DMS53 treated with DMSO at 0.1 percent for 48 hours (cell line): ENCODE results near the gene DSCAML1.
A peak's percentile ranks its signal among the peaks of the same experiment; 100 is the strongest.

Experiments
- DNase-seq: peaks from one replicate; lab custom pipeline; 2025; ENCODE audit not compliant: unreplicated experiment; lab: John Stamatoyannopoulos, UW

The DSCAML1 gene

DNA sequence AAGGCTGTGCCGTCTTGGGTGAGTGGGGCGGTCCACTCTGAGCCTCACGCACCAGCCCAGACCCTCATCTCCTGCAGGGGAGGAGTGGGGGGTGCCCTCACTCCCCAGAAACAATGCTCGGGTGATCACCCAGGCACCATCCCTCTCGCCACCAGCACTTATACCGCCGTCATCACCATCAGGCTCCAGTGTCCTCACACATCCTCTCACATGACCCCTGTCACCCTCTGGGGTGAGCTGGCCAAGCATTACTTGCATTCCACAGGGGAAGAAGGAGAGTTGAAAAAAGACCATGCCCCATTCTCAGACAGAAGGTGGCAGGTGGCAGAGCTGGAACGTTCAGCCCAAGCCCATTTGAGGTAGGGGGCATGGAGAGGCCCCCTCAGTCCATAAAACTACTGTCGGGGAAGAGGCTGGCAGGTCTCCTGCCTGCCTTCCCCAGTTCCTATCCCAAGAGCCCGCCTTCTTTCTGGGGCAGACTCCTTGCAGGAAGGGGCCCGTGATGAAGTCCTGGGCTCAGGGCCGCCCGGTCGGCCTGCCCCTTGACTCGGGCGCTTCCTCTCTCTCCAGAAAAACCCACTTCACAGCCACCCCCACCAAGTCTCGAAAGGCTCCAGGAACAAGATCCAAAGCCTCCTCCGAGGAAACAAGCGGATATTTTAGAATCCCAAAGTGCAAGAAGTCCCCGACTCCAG lies 153.3 kb downstream of the DSCAML1 start:
- no peak for DNase-seq

DNA sequence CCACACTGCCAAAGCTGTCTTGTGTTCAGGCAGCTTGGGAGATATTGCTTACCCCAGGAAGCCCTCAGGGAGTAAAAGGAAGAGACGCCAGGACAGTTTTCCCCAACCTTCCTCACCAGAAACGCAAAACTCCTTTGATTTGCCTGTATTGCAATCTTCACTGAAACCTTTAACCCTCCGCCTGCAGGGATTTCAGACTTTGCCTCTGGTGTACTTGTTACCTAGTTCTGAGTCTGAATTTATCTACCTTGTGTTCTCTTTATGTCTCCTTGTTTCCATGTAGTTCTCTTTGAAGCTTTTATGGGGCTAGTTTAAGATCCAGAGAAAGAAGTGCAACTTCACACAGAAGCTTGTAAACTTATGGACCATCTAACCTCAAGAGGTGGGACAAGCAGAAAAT lies 154.2 kb downstream of the DSCAML1 start:
- DNase-seq: no peak

DNA sequence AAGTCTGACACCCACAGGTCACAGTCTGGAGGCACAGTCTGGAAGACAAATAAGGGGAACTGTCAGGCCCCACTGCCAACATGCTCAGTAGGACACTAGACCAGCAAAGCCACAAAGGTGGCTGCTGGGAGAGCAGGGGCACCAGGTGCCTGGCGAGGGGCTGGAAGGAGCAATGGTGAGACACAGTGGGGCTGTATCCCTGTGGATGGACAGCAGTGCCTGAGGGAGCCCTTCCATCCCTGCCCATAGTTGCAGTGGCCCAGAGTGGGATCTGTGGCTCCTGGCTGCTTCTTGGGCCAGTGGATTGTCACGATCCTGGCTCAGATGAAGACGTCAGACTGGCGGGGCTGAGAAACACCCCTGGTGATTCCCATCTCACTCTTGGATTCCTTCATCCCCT lies 154.6 kb downstream of the DSCAML1 start:
- DNase-seq: no peak

DNA sequence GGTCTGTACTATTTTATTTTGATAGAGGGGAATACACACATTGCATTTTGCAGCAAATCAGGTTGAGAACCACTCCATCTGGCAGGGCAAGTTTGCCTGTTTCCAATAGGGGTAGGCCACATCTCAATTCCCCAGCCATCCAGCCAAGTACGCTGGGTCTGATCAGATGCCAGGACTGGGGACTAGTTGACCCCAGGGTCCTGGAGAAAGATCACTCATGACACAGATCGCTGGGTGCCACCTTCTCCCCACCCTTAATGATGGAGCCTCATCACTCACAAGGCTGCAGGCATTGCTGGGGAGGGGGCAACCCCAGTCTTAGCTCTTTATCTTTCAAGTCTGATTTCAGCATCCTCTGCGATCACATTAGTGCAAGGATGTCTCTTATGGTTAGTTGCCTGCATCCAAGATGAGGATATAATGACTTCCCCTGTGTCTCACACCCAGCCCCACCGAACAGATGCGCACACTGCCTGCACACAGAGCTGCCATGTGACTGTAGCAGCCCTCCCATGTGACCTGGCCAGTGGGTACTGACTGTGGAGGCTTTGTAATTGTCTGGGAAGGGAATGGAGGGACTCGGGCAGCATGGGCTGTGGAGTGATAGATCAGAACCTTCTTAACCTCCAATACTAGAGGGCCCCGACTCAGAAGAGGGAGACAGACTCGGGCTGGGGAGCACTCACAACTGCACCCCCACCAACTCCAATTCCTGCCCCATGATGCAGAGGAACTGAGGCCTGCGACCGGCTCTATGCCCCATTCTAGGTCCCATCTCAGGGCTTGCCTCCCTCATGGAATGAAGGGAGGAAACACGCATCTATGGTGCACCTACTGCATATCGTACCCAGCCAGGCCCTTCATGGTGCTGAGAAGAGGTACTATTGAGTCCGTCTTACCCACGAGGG lies 155.8 kb downstream of the DSCAML1 start:
- DNase-seq: no peak

DNA sequence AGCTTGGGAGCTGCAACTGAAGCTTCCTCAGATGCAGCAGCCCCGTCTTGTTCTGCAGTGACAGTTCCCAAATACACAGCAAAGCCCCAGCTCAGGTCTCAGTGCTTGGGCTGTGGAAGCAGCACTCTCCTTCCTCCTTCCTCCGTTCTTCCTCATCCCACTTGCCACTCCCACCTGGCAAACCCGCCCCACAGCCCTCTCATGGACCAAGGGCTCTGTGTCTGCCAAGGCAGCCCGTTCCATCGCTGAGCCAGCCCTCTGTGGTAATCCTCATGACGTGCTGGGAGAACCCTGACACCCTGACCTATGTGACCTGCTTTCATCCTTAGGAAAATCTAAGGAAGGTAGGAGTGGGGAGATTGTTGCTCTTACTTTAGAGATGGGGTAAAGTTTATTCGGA lies 157.0 kb downstream of the DSCAML1 start:
- DNase-seq: no peak

DNA sequence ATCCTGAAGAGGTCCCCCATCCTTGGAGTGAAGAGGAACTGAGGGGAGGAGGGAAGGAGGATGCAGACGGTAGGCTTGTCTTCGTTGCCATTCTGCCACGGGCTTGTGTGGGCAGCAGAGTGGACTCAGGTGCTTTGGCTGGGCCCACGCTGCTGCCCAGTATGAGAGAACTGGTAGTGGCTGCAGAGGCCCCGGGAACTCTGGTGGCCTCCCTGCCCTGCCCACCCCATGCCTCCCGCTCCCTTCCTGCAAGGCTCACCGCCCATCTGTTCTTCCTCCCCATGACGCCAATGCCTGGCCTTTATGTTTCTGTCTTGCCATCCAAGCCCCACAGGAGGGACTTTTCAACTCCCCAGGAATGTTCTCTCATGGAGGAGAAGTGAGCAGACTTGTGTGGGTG lies 157.4 kb downstream of the DSCAML1 start:
- DNase-seq: no peak

DNA sequence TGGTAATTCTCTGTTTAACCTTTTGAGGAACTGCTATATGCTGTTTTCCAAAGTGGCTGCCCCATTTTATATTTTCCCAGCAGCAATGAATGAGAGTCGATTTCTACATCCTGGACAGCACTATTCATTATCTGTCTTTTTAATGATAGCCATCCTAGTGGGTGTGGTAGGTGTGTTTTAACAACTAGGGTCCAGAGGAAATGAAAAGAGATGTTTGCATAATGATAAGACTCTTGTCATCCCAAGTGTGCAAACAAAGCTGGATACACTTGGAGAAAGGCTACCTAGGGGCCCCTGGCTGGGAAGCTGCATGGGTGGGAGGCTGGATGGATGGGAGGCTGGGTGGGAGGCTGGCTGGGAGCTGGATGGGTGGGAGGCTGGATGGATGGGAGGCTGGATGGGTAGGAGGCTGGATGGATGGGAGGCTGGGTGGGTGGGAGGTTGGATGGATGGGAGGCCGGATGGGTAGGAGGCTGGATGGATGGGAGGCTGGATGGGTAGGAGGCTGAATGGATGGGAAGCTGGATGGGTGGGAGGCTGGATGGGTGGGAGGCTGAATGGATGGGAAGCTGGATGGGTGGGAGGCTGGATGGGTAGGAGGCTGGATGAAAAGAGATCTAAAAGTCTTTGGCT lies 158.0 kb downstream of the DSCAML1 start:
- DNase-seq: peak; percentile 6

DNA sequence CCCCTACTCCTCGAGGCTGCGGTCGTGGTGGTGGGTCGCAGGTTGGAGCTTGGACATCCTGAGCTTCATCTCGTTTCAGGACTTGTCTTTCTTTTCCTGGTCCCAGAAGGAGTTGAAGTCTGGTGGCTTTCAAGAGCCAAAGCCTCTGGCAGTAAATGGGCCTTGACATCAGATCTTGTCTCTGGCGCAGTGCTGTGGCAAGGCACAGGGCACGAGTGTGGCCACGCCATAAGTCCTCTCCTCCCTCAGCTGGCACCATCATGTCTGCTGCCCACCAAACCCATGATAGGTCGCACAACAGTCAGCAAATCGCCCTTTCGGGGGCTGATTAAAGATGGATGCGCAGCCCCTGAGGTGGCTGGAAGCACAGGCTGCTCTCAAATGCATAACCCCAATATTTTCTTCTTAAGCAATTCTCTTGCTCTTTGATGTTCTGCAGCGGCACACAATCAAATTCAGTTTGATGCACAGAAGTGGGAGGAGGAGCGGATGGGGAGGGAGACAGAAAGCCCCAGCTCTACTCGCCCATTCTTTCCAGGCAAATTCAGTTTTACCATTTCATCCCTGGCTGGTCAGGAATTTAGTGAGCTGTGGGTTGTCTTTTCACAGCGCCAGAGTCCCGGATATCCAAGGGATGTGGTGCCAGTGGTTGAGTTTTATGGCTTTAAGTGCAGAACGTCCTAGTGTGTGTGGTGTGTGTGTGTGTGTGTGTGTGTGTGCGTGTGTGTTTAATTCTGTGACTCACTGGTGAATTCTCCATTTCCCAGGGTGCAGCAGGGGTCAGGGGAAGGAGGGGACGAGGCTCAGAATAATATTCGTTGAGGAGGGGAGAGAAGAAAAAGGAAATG lies 162.0 kb downstream of the DSCAML1 start:
- no peak for DNase-seq

DNA sequence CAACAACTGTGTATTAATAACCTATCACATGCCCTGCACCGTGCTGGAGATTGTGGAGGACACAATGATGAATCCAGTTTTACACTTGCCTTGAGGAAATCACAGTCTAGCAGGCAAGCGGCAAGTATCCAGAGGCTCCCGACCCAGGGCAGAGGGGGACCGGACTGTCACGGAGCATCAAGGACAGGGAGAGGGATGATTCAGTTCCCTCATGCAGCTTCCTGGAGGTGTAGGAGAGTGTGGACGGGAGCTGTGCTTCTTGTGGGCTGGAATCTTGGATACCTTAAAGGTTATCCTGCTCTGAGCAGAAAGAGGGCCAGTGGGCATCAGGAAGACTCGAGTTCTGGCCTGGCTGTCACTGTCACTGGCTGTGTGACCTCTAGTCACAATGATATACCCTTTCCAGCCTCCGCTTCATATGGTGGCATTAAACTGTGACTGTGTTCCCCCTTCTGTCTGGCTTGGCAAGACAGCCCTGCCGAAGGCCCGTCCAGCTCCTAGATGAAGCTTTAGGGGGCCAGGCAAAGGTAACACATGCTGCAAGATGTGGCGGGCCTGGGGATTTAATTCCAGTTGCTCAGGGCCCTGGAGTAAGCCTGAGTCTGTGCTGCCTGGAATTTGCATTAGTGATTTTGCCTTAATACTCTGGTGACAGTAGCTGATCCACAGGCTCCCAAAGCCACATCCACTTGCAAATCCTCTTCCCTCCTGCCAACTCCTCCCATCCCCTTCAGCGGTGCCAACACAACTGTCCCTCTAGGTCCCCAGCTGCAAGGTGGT lies 162.8 kb downstream of the DSCAML1 start:
- no peak for DNase-seq

DNA sequence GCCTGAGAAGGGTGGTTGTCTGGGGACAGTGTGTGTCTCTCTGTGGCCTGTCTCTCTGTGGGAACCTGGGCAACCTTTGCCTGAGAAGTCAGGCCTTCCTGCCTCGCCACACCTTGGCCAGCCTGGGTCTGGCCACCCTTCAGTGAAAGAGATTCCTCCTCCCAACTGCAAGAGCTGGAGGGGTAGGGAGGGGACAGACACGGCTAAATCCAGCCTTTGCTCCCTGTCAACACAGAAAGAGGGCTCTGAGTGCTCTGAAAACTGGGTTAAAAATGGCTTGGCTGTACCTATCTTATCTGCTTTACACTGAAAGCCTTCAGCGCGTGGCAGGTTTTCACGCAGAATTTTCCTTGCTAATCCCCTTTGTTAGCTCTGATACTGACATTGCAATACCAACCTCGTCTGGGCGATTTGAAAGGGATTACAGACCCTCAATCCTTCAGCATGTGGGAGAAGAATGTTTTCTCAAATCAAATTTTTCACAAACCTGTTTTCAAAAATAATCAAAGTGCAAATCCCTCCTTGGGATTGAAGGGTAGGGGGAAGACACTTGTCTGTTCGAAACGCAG lies 163.7 kb downstream of the DSCAML1 start:
- no peak for DNase-seq

DNA sequence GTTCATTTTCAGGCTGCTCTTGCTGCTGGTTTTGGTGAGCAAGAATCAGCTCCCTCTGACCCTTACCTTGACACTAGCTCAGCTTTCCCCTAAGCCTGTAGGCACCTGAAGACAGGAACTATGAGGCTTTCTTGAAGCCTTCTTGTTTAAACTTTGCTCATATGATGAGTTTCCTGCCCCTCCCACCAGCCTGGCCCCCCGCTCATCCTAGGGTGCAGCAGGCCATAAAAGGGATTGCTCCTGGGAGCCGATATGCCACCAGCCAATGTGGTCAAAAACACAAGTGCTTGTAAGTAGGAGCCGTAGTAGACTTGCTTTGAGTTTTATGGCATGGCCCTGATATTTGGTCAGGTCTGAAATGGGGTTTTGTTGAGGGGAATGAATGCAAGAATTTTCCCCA lies 164.7 kb downstream of the DSCAML1 start:
- DNase-seq: no peak

DNA sequence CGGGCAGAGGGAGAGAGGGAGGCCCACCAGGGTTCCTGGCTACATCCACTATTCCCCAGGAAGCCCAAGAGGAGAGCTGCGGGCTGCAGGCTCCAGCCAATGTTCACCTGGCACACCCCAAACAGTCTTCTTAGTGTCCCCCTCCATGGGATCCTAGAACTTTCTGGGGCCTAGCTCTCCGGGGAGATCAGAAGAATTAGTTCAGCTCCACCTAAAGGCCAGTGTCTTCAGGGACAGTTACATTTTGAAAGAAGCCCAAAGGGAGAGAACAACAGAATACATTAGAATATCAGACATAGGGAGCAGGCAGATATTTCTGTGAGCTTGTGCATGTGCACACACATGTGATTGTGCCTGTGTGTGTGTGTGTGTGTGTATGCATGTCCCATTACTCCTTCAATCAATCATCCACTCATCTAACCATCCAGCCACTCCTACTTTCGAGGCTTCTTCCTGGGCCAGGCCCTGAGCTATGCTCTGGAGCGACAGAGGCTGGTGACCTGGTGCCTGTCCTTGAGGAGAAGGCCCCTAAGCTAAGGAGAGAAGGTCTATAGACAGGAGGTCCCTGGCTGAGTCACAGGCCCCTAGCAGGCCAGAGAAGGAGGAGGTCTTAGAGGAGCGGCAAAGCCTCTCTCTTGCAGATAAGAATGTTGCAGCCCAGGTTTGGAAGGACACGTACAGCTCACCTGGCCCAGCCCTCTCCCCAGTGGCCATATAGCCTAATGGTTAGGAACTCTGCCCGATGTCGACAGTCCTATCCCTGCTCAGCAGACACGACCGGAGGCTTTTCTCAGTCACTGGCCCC lies 165.5 kb downstream of the DSCAML1 start:
- no peak for DNase-seq

DNA sequence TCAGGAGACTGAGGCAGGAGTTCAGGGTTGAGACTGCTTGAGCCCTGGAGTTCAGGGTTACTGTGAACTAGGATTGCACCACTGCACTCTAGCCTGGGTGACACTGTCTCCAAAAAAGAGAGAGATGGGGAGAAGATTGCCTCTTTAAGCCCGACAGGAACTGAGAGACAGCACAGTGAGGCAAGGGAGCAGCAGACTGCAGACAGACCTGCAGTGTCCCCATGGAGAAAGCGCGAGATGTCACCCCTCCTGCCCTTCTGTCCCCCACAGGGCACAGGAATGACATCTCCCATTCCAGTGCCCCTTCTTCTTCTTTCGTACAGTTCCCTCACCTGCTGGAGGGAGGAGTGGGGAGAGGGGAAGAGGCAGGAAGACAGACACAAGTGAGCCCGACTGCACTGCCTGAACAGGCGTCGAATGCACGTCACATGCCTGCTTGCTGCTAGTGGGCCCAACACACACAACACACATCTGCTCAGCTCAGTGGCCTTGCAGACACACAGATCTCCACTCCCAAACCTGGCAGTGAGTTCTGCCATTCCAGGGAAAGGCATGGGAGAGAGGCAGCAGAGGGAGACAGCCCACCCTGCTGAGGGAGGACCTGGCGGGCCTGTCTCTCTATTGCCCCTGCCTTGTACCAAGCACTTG lies 167.0 kb downstream of the DSCAML1 start:
- no peak for DNase-seq

DNA sequence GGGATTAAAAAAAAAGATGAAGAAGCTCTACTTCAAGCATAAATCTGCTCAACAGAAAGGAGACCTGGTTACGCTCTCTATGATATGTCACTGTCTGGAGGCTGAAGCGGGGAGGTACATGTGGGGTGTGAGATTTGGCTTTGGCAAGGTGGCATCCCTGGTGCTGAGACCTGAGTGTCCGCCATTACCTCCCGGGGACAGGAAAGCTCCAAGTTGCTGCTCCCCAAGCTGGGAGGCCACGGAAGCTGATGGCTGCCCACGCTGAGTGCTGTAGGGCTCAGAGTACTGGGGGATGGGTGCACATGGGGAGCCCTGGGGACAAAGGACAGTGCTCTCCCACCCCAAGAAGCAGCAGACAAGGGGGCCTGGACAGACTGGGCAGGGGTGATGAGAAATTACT lies 167.9 kb downstream of the DSCAML1 start:
- DNase-seq: no peak

DNA sequence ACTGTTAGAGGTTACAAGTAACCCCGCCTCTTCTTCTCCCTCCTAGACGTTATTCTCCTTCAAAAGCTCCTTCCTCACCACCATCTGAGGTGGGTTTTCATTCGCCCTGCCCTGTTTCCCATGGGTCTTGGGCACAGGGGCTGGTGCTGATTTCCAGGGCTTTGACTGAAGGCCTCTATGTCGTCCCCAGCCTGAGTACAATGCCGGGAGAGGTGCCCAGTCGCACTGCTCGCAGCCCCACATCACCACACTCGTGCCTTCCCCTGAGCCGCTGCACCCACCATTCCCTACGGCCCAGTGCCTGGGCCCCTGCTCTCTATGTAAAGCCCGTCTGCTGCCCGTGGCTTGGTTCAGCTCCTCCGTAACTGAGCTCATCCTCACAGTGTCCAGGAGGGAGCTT lies 169.8 kb downstream of the DSCAML1 start:
- DNase-seq: no peak

DNA sequence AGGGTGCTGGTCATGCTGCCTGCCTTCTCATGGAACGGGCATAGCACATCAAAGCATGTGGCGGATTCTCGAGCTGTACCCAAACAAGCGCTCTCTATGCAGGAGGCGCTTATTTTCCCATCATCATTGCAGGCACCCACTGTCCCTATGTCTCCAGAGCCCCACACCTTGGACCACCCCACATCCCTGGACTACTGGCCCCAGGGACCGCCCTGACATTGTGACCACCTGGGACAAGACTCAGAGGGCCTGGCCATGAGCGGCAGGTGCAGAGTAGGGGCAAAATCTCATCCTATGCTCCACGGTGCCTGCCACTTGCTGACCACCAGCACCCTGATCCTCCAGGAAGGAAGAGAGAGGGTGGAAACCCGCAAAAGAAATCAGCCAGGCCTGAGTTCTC lies 170.4 kb downstream of the DSCAML1 start:
- no peak for DNase-seq

DNA sequence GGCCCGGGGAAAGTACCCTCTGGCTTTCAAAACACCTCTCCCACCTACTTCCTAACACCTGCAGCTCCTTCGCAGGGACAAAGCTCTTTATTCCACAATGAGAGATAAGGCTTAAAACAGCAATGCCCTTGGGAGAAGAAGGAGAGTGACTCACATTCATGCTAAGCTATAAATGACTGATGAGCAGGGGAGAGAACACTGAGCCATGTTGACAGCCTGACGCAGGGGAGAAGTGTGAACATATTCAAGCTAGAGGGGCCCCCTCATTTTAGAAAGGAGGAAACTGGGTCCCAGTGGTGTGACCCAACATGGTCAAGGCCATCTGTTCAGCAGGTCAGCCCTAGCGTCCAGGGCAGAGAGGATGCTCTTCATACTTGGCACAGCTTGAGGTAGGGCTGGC lies 171.8 kb downstream of the DSCAML1 start:
- no peak for DNase-seq

DNA sequence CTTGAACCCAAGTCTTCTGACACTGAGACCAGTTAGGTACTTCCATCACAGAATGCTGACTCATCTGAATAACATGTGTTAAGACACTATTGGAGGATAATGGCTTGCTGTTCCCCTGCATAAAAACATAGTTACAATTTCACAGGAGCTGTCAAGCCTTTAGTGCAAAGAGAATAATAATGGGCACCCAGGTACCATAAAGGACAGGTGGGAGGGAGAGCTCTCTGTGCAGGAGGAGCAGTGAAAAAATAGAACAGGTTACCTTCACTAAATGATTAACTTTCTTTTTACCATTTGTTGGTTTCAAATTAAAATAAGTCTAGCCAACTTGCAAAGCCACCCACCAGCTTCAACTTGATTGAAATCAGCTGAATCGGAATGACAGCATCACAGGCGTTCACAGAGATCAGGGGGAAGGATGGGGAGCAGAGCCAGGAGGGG lies 173.2 kb downstream of the DSCAML1 start:
- no peak for DNase-seq

DNA sequence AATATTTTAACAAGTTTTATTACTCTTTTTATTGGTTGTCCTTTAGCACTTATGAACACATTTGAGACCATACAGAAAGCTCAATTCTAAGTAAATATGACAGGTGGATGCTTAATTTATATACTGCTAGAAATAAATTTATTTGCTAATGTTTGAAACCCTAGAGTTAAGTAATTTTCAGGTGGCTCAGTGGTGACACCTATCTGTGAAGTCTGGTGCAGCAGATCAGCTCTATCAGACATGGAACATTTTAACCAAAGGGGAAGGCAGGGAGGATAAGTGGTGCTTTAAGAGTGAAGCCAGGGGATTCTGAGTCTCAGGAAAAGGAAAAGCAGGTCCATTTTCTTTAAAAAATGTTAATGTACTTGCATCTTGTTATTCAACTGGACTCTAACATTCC lies 175.8 kb downstream of the DSCAML1 start:
- DNase-seq: no peak
